Cardiac atrium fibroblast (primary cell): ENCODE results near the gene CXADR. TPM values are rescaled to one million over a fixed set of nuclear protein-coding genes. Genes with fewer than 3 reads are reported as not detected.

Source experiments
- total RNA-seq: library from RNA; depleted of rRNA; stranded (reverse); fragments of >200 nt; gene quantifications from 2 replicates; pipeline ENCODE4 v1.2.3, GENCODE V29; 2015

Gene CXADR
- total RNA-seq, result 0.18 and 2.4 TPM in 2 replicates

DNA sequence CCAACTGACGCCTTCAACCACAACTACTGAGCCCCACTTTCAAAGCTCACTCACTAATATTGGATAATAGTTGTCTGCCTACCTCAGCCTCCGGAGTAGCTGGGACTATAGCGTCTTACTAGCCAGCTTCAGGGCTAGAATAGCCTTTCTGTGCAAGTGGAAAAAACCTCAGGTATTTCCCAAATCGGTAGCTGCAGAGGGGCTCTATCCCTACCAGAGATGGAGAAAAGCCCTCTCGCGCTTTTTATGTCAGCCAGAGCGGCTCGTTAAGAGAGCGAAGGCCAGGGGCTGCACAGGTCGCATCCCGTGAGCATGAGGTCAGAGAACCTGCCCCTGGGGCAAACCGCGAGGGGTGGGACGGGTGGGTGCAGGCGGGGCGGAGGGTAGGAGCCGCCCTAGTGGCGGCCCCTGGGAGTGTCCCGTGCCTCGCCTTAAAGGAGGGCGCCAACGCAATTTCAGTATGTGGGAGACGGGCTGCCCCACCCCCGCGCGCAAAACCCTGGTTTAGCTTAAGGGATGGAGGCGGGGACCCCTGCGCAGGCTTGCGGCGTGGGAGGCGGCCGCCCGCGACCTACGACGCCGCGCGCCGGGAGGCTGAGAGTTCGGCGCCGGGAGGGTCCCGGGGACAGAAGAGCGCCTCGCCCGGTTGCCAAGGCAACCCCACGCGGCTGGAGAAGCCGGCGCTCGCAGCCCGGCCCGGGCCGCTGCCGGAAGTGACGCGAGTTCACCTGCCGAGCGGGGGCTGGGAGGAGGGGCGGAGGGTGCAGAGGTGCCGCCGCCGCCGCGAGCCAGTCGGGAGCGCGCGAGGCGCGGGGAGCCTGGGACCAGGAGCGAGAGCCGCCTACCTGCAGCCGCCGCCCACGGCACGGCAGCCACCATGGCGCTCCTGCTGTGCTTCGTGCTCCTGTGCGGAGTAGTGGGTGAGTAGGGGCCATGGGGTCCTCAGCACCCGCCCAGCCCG lies at the start of gene CXADR:
Gene CXADR (plus strand): TSS at position 791 of the 961 bp plus-strand sequence. CDS start 87 bp downstream, at position 878.

GRCh38 chr21:17612565-17613241 lies 99.9 kb downstream of the CXADR start, which contains the start of gene BTG3:
TSS of gene BTG3 (minus strand) at chr21:17612901. CDS start at chr21:17609144, 3,757 bp downstream.

Other genes starting within 250 kb of the CXADR start
- gene BTG3, start 99.9 kb downstream of the CXADR start, total RNA-seq, result 22.7 and 30.6 TPM in 2 replicates